Right cardiac atrium (tissue), 5 donors: ENCODE measurements around the gene CKM. TPM values are rescaled to one million over a fixed set of nuclear protein-coding genes. Genes with fewer than 3 reads are reported as not detected.

Experiments
- ATAC-seq, 2 donors: fragments of 200-7000 bp; cut with Tn5 transposase; one replicate each; pipeline versions ENCODE4 v1.8.0 to v1.9.1; 2020; ENCODE audit warnings: moderate library complexity in 2 of 2, mild to moderate bottlenecking in 1 of 2
- DNase-seq, 3 donors: peaks; one replicate each; pipeline ENCODE4 v3.0.0-alpha.2; 2020
- H3K27ac ChIP-seq: one replicate; pipeline ENCODE4 v1.5.1; 2013; ENCODE audit warnings: mild to moderate bottlenecking, low read length, control low read depth, moderate library complexity
- H3K27me3 ChIP-seq: one replicate; pipeline ENCODE4 v1.6.1; 2013; ENCODE audit not compliant: control insufficient read depth, insufficient read depth
- H3K4me1 ChIP-seq: one replicate; pipeline ENCODE4 v1.6.1; 2013; ENCODE audit warnings: low read length; ENCODE audit not compliant: control insufficient read depth, insufficient read depth
- H3K4me3 ChIP-seq: one replicate; pipeline ENCODE4 v1.5.1; 2013; ENCODE audit warnings: low read length, control low read depth
- H3K9me3 ChIP-seq: one replicate; pipeline ENCODE4 v1.6.1; 2013; ENCODE audit warnings: low read length; ENCODE audit not compliant: control insufficient read depth
- WGBS: extraction: QIAGEN DNeasy Blood & Tissue Kit; methylation state at CpG from one replicate; pipeline ENCODE4 v1.1.7; 2013; 5-methylcytosine and 5-hydroxymethylcytosine counted together
- intact Hi-C, 4 donors: fragments of 100-400 bp; cut with DNase I; formaldehyde crosslinking; loops; one replicate each; pipeline versions ENCODE4 v1.11.0 to v1.14.0; 2022 to 2023
- polyA plus RNA-seq: library from polyadenylated mRNA; stranded (reverse); fragments of 200-250 nt; gene quantifications from one replicate; pipeline ENCODE4 v1.2.3, GENCODE V29; 2013
- total RNA-seq, 4 donors: library from RNA; stranded (reverse); fragmentation: NEBNext Ultra II Directional; extraction: Animal tissue kit (Norgen Biotek cat#: 25700); gene quantifications; one replicate each; pipeline ENCODE4 v1.2.1, GENCODE V29; 2021
- donor health status: healthy with polysubstance abuse.
- donor health status: DM: no; HTN: yes; CAD: no.
- donor health status: DM: no; HTN: no; CAD: no.
- donor health status: DM: no; HTN: yes; CAD: no; lungs with severe emphysema.
- donor health status: DM: yes; HTN: yes; CAD: no.

The CKM gene
- total and polyA plus RNA-seq, 5 donors, result 2,910 to 5,160 (median 3,614) TPM

DNA sequence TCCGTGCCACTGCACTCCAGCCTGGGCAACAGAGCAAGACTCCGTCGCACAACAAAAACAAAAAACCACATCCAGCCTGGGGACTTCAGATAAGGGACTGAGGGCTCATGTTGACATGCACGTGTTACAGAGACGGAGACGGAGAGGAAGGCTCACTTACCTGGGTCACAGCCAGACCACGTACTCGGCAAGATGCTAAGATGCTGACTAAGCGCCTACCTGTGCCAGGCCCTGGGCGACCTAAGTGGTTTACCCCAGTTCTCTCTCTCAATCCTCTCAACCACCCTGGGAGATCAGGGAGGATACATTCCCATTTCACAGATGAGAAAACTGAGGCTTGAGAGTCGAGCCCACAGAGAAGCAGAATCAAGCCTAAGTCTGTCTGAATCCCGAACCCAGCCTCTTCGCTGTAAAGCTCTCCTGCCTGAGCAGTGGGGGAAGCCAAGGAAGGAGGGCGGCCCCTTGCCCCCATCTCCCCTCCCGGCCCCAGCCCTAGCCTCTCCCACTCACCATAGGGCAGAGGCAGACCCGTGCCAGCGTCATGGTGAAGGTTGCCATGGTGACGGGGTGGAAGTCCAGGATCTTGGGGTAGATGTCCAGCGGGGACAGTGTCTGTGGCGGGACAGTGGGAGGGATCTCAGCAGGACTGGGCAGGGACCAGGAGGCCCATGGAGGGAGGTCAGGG, 34.2 kb upstream of the CKM start:
- intact Hi-C loops, result no loop called here
- Histone ChIP-seq H3K9me3 (no peaks in the 10 kb centered on the region), H3K4me3 (no peak overlapping the region), H3K4me1 (no peaks in the 10 kb centered on the region), H3K27me3 (no peaks in the 10 kb centered on the region), H3K27ac (no peak overlapping the region)
- DNase-seq (no peak), ATAC-seq (no peak)
- WGBS, result 91% methylated on average over 20 of the region's 20 CpGs

DNA sequence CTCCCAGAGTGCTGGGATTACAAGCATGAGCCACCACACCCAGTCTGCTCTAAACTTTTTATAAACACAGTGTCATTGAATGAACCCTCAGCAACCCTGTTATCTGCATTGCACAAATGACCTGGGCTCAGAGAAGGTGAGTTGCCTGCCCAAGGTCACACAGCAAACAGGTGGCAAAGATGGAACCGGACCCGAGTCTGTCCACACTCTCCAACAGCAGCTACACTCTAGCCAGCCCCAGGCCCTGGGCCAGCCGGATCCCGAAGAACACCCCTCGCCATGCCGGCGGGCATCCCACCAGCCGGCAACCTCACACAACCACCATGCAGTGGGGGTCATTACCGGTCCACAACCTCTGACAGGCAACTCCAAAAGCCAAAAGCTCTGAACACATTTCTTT, 33.2 kb upstream of the CKM start:
- H3K4me3 ChIP-seq, result no peak overlapping the region
- no peak overlapping the region for H3K27ac ChIP-seq
- ATAC-seq (no peak), DNase-seq (no peak)
- intact Hi-C loops, result no loop called here
- H3K4me1 ChIP-seq, result no peaks in the 10 kb centered on the region
- WGBS, result 98% methylated on average over 9 of the region's 9 CpGs
- H3K27me3 ChIP-seq, result no peaks in the 10 kb centered on the region
- H3K9me3 ChIP-seq, result no peaks in the 10 kb centered on the region

DNA sequence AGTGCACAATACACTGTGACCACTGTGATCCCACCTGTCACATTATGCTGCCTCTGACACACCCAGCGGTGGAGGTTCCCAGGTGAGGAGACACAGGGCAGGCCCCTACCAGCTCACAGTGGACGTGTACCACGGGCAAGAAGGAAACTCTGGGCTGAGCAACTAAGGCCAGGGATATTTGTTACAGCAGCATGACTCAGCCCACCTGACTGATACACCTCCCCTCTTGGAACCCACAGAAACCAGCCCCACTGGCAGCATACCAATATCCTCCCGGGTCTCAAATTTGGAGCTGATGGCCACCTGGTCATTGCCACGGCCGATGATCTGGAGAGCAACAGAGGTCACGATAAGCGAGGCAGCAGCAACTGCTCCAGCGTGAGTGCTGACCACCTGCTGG, 32.7 kb upstream of the CKM start:
- H3K4me3 ChIP-seq, result no peak overlapping the region
- no peaks in the 10 kb centered on the region for H3K9me3 ChIP-seq
- H3K27ac ChIP-seq, result no peak overlapping the region
- intact Hi-C loops, result no loop called here
- H3K4me1 ChIP-seq, result no peaks in the 10 kb centered on the region
- ATAC-seq, result no peak
- no peak for DNase-seq
- 96% methylated on average over 9 of the region's 9 CpGs for WGBS
- H3K27me3 ChIP-seq, result no peaks in the 10 kb centered on the region

DNA sequence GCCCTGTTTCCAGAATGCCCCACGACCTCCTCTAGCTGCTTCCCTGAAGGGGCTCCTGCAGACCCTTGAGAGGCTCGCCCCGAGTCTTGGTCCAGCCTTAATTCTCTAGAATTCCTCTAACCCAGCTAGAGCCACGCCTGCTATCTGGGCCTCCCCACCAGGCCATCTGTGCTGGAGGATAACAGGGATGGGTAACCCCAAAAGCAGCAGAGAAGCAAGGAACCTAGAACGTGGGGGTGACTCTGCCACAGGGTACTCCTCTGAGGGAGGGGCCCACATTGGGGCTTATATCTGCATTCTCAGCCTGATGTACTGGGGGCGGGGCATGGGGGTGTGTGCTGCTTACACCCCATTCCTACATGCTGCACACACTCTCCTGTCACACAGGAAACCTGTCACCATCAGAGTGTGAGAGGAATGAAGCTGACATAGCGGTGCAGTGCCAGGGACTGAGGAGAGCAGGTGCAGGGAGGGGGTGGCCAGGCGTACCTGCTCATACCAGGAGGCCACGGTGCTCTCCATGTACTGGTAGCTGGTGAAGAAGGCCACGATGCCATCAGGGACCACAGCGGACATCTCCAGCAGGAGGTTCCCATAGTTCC, 31.7 kb upstream of the CKM start:
- Histone ChIP-seq H3K4me3 (no peak overlapping the region), H3K4me1 (no peaks in the 10 kb centered on the region), H3K9me3 (no peaks in the 10 kb centered on the region), H3K27ac (no peak overlapping the region), H3K27me3 (no peaks in the 10 kb centered on the region)
- no peak for ATAC-seq
- intact Hi-C loops, result no loop called here
- DNase-seq, result no peak
- 94% methylated on average over 11 of the region's 11 CpGs for WGBS

DNA sequence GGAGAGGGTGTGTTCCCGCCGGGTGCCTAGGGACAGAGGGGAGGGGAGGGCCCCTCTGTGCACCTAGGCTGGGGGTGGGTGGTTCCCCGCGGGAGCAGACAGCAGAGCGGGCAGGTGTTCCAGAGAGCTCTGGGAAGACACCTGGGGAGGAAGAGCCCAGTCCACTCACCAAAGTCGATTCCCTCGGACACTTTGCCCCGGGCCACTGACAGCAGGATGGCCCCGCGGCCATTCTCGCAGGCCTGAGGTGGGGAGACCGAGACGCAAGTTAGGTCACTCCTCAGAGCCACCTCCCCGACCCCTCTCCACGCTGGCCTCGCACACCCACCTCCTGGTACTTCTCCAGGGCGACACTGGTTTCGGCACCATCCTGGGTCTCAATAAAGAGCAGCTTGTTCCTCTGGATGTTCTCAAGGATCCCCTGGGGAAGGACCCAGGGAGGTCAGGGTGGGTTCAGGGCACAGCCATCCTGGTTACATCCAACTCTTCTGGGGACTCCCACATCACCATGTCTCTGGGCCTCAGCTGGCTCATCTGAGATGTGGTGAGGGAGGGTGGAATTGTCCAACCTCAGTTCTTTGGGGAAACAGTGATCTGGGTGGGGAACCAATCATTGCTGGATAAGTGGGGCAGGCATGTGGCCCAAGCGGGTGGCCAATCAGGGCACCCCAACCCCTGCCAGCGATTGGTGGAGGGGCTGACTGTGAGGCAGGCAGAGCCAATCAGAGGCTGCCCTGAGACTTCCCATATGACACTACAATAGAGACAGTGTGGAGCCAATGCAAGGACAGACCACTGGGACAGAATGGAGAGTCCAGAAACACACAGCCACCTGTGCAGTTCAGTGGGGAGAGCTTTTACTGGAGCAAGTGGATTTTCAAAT, 30.5 kb upstream of the CKM start:
- 93% methylated on average over 20 of the region's 20 CpGs for WGBS
- no peaks in the 10 kb centered on the region for H3K4me1 ChIP-seq
- no peaks in the 10 kb centered on the region for H3K9me3 ChIP-seq
- DNase-seq, result no peak
- no peaks in the 10 kb centered on the region for H3K27me3 ChIP-seq
- intact Hi-C loops, result no loop called here
- no peak for ATAC-seq
- no peak overlapping the region for H3K27ac ChIP-seq
- H3K4me3 ChIP-seq, result no peak overlapping the region

DNA sequence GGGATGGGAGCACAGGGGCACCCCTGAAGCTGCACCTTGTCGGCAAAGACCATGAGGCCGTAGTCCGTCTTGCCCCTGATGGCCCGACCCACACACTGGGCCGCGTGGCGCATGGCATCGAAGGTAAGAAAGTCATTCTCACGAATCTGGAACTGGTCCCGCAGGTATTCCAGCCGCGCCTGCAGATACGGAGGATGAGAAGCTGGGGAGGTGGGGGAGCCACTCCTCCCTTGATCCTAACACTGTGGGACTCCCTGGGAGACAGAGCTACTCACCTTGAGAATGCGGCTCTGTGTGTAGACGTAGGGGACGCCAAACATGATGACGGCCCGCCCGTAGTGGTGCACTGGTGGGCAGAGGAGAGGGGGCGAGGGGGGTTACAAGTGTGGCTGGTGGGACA, 29.8 kb upstream of the CKM start:
- Histone ChIP-seq H3K27ac (no peak overlapping the region), H3K4me1 (no peaks in the 10 kb centered on the region), H3K27me3 (no peaks in the 10 kb centered on the region), H3K9me3 (no peaks in the 10 kb centered on the region), H3K4me3 (no peak overlapping the region)
- DNase-seq (no peak), ATAC-seq (no peak)
- intact Hi-C loops, result no loop called here
- 94% methylated on average over 20 of the region's 20 CpGs for WGBS

DNA sequence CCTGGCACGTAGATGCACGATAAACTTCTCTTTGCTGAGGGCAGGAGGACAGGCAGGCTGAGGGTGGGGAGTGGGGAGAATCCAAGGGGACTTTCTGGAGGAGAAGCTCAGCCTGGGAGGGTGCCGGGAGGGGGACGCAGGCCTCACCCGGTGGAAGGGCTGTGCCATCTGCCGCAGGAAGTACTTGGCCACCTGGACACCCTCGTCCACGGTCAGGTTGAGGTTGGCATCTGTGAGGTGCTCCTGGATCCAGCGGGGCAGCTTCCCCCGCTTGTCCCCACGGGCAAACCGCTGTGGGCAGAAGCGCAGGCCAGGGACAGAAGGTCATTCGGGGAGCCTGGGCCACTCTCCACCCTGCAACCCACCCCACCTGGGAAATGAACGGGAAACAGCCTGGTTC, 29.4 kb upstream of the CKM start:
- ATAC-seq (no peak), DNase-seq (no peak)
- 85% methylated on average over 15 of the region's 15 CpGs for WGBS

DNA sequence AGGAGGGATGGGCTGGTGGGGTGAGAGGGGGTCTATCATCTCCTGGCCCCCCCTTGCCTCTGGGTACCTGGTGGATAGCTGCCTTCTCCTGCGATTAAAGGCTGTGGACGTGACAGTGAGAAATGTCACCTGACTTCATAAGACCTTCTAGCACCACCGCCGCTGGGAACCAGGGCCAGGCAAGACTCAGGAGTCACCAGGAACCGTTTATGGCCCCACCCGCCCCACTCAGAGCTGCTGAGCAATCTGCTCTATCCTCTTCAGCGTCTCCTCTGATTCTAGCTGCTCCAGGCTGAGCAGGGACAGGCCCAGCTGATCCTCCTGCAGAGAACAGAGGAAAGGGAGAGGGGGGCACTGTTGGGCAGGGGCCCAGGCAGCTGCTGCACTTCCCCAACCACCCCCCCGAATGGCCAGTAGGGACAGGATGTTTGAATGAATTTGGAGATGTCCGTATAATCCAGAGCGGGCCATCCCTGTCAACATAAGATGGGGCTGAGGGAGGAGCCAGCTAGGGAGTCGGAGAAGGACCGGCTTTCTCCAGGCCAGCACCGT, 28.8 kb upstream of the CKM start:
- WGBS, result 70% methylated on average over 13 of the region's 13 CpGs
- no peaks in the 10 kb centered on the region for H3K4me1 ChIP-seq
- intact Hi-C loops, result no loop called here
- H3K4me3 ChIP-seq, result no peak overlapping the region
- no peak for ATAC-seq
- H3K27ac ChIP-seq, result no peak overlapping the region
- no peaks in the 10 kb centered on the region for H3K27me3 ChIP-seq
- no peaks in the 10 kb centered on the region for H3K9me3 ChIP-seq
- DNase-seq, result no peak

More for the DNA sequence above, 29.4 kb upstream of the CKM start:
- H3K27me3 ChIP-seq, result no peaks in the 10 kb centered on the region
- intact Hi-C loops, result no loop called here
- no peak overlapping the region for H3K4me3 ChIP-seq
- no peaks in the 10 kb centered on the region for H3K9me3 ChIP-seq
- no peak overlapping the region for H3K27ac ChIP-seq
- no peaks in the 10 kb centered on the region for H3K4me1 ChIP-seq

DNA sequence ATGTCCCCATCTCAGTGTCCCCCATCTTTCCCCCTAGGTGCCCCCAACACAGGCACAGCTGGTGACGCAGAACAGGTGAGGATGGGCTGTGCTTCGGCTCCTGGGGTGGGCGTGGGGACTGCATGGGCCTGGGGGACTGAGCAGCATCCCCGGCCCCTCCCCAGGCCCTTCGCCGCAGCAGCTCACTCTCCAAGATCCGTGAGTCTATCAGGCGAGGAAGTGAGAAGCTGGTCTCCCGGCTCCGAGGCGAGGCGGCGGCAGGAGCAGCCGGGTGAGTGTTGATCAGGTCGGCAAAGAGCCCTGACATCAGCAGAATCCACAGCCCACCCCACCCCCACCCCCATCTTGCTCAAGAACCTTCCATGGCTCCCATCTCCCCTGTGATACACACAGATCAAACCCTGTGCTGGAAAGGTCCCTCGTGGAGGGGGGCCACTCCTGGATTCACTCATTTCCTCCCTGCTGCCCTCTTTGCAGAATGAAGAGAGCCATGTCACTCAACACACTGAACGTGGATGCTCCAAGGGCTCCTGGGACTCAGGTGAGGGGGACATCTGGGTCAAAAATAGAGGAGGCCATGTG, 27.9 kb upstream of the CKM start:
- intact Hi-C loops, result no loop called here
- no peaks in the 10 kb centered on the region for H3K4me1 ChIP-seq
- H3K27me3 ChIP-seq, result no peaks in the 10 kb centered on the region
- no peak for ATAC-seq
- H3K27ac ChIP-seq, result no peak overlapping the region
- H3K4me3 ChIP-seq, result no peak overlapping the region
- no peaks in the 10 kb centered on the region for H3K9me3 ChIP-seq
- 83% methylated on average over 17 of the region's 17 CpGs for WGBS
- no peak for DNase-seq

DNA sequence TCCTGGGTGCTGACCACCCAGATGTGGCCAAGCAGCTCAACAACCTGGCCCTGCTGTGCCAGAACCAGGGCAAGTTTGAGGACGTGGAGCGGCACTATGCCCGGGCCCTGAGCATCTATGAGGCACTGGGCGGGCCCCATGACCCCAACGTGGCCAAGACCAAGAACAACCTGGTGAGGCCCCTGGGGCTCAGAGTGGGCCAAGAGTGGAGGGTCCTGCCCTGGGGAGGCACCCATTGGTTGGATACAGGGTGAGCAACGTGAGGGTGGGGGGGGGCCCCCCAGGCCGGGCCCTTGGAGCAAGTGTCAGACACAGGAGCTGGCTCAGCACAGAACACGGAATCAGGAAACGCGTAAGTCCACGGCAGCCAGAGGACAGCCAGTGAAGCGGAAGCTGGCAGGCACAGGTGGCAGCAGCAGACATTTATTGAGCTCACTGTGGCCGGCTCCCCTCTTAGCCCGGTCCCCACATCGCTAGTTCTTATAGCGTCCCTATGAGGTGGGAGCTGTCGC, 26.8 kb upstream of the CKM start:
- DNase-seq (no peak), ATAC-seq (no peak)
- Histone ChIP-seq H3K27ac (no peak overlapping the region), H3K4me1 (no peaks in the 10 kb centered on the region), H3K4me3 (no peak overlapping the region), H3K9me3 (no peaks in the 10 kb centered on the region), H3K27me3 (no peaks in the 10 kb centered on the region)
- 86% methylated on average over 17 of the region's 17 CpGs for WGBS
- intact Hi-C loops, result no loop called here

DNA sequence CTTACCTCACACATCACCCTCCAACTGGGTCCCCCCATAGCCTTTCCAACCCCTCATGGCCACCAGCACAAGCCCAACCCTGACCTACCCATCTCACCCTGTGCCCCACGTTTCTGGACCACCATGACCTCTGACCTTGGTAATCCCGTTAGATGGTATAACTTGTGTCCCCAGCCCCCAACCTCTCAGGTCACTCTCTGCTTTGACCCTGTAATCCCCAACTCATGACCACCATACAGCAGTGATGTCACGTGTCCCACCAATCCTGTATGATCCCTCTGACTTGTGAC, 26.4 kb upstream of the CKM start:
- H3K4me3 ChIP-seq, result no peak overlapping the region
- H3K9me3 ChIP-seq, result no peaks in the 10 kb centered on the region
- no peak overlapping the region for H3K27ac ChIP-seq
- DNase-seq (no peak), ATAC-seq (no peak)
- intact Hi-C loops, result no loop called here
- no peaks in the 10 kb centered on the region for H3K27me3 ChIP-seq
- no peaks in the 10 kb centered on the region for H3K4me1 ChIP-seq
- WGBS, result 67% methylated on average over 3 of the region's 3 CpGs
